HUES6 (cell line): ENCODE data around the gene SLC26A1.

Experiments
- H3K27ac ChIP-seq: 2 replicates; pipeline ENCODE4 v1.7.0; 2013; ENCODE audit warnings: low read depth, mild to moderate bottlenecking, low read length, inconsistent platforms
- H3K27me3 ChIP-seq: 2 replicates; pipeline ENCODE4 v1.6.1; 2013; ENCODE audit warnings: low read length; ENCODE audit not compliant: control insufficient read depth, insufficient read depth
- H3K36me3 ChIP-seq: 2 replicates; pipeline ENCODE4 v1.6.1; 2013; ENCODE audit warnings: low read length; ENCODE audit not compliant: control insufficient read depth, insufficient read depth
- H3K4me1 ChIP-seq: 2 replicates; pipeline ENCODE4 v1.6.1; 2013; ENCODE audit warnings: low read length; ENCODE audit not compliant: control insufficient read depth, insufficient read depth
- H3K4me3 ChIP-seq: 2 replicates; pipeline ENCODE4 v1.5.1; 2013; ENCODE audit warnings: low read depth, low read length
- H3K9ac ChIP-seq: one replicate; pipeline ENCODE4 v1.6.1; 2013; ENCODE audit warnings: mild to moderate bottlenecking, low read length
- H3K9me3 ChIP-seq: 2 replicates; pipeline ENCODE4 v1.6.1; 2013; ENCODE audit warnings: low read depth, low read length; ENCODE audit not compliant: control insufficient read depth, insufficient read depth

The SLC26A1 gene

DNA sequence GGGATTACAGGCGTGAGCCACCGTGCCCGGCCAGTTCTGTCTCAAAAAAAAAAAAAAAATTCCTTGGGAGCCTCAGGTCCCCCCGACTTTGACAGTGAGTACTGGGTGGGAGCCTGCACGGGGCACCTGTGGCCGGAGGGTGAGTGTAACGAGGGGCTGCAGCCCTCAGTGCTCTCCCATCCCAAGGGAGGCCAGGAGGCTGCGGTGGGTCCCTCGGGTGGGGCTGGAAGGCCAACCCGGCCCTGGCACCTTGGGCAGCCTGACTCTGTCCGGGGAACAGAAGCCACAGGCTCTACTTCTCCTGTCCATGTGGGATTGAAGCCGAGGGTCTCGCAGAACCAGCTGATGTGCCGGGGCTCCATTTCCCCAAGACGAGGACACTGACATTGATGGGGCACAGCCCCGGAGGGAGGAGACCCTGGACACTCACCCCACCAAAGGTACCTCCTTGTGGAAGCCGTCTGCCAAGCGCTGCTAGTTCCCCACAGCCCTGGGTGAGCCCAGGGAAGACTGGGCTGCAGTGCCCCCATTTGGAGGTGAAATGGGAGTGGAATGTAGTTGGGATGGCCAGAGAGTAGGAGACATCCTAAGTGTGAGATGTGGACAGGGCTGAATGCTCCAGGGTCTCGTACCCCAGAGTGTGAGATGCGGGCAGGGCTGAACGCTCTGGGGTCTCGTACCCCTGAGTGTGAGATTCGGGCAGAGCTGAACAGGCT lies 2.3 kb upstream of the SLC26A1 start:
- H3K27me3 ChIP-seq = peaks cover 53% of the 10 kb centered on the region
- no peak overlapping the region for H3K27ac ChIP-seq
- no peaks in the 10 kb centered on the region for H3K36me3 ChIP-seq
- no peak overlapping the region for H3K9ac ChIP-seq
- H3K9me3 ChIP-seq = no peaks in the 10 kb centered on the region
- H3K4me3 ChIP-seq = no peak overlapping the region
- H3K4me1 ChIP-seq = peaks cover 8% of the 10 kb centered on the region

GRCh38 chr4:992297-993110 lies 700 bp downstream of the SLC26A1 start:
- H3K27ac ChIP-seq = no peak overlapping the region
- peaks cover 3% of the 10 kb centered on the region; the same call in 1 of the 2 replicates for H3K4me1 ChIP-seq
- no peaks in the 10 kb centered on the region for H3K36me3 ChIP-seq
- no peak overlapping the region for H3K4me3 ChIP-seq
- H3K27me3 ChIP-seq = peaks cover 36% of the 10 kb centered on the region
- H3K9me3 ChIP-seq = no peaks in the 10 kb centered on the region
- H3K9ac ChIP-seq = no peak overlapping the region

GRCh38 chr4:991451-992296 lies 1.5 kb downstream of the SLC26A1 start:
- Histone ChIP-seq H3K4me3 (no peak overlapping the region), H3K4me1 (peaks cover 3% of the 10 kb centered on the region; the same call in 1 of the 2 replicates), H3K9ac (no peak overlapping the region), H3K27me3 (peaks cover 34% of the 10 kb centered on the region), H3K9me3 (no peaks in the 10 kb centered on the region), H3K27ac (no peak overlapping the region), H3K36me3 (no peaks in the 10 kb centered on the region)

DNA sequence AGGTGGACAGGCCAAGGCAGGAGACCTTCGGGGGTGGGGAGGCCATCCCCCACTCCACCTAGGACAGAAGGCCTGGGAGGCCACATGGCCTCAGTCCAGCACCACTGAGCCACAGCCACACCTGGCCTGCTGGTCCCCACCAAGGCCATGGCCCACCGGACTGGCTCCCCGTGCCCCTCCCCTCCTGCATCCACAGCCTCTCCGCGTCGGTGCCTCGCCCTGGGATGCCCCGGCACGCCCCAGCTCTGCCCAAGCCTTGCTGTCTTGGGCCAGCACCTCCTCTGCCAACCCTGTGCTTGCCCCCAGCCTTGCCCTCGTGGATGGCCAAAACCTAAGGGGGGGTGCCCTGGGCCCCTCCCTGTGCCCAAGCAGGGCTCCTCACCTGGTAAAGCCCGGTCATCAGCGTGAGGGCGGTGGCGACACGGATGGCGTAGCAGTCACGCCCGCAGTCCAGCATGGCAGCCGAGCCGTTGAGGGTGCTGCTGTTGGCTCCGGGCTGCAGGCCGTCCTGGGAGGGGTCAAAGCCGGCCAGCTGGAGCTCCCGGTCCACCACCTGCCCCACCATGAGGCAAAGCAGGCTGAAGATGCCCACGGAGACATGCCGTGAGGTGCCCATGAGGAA lies 2.3 kb downstream of the SLC26A1 start:
- Histone ChIP-seq H3K4me3 (no peak overlapping the region), H3K27ac (no peak overlapping the region)

DNA sequence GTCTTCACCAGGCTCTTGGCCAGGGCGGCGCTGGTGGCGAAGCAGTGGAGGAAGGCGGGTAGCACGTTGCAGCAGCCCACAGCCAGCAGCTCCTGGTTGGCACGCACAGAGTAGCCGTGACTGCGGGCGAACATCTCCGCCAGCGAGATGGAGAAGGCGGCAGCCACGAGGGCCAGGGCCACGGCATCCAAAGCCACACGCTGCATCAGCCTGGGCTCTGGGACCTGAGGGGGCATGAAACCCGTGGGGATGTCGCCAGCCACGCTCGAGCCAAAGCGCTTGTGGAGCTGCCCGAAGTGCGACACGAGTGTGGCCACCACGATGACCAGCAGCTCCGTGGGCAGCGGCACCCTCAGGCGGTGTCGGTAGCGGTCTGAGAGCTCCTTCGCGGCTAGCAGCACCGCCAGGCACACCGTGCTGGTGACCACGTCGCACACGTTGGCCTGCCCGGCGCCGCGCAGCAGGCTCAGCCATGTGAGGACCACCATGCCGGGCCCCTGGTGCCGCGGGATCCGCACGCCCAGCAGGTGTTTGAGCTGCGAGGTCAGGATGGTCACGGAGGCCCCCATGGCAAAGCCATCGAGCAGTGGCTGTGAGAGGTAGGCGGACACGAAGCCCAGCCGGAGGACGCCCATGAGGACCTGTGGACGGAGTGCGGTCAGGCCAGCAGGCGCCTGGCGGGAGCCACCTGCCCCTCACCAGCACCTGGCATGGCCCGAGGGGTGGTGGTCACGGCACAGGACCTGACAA lies 3.3 kb downstream of the SLC26A1 start:
- Histone ChIP-seq H3K9ac (no peak overlapping the region), H3K4me1 (peaks cover 12% of the 10 kb centered on the region; the same call in 1 of the 2 replicates), H3K4me3 (no peak overlapping the region), H3K27ac (no peak overlapping the region), H3K36me3 (no peaks in the 10 kb centered on the region), H3K9me3 (no peaks in the 10 kb centered on the region), H3K27me3 (peaks cover 36% of the 10 kb centered on the region)

More for the DNA sequence above, 2.3 kb downstream of the SLC26A1 start:
- H3K9me3 ChIP-seq = no peaks in the 10 kb centered on the region
- H3K27me3 ChIP-seq = peaks cover 34% of the 10 kb centered on the region
- H3K4me1 ChIP-seq = peaks cover 3% of the 10 kb centered on the region; the same call in 1 of the 2 replicates
- no peaks in the 10 kb centered on the region for H3K36me3 ChIP-seq
- H3K9ac ChIP-seq = no peak overlapping the region

GRCh38 chr4:988726-989721 lies 4.2 kb downstream of the SLC26A1 start:
- H3K4me1 ChIP-seq = peaks cover 14% of the 10 kb centered on the region; the same call in 1 of the 2 replicates
- no peak overlapping the region for H3K9ac ChIP-seq
- no peaks in the 10 kb centered on the region for H3K9me3 ChIP-seq
- peaks cover 42% of the 10 kb centered on the region for H3K27me3 ChIP-seq
- no peak overlapping the region for H3K4me3 ChIP-seq
- H3K36me3 ChIP-seq = no peaks in the 10 kb centered on the region
- no peak overlapping the region for H3K27ac ChIP-seq

- Histone ChIP-seq H3K27ac (no peak overlapping the region), H3K9ac (no peak overlapping the region), H3K4me1 (peaks cover 11% of the 10 kb centered on the region; the same call in 1 of the 2 replicates), H3K4me3 (peak overlapping the region; percentile 65), H3K36me3 (no peaks in the 10 kb centered on the region), H3K27me3 (peaks cover 40% of the 10 kb centered on the region), H3K9me3 (no peaks in the 10 kb centered on the region)
These were observed 5.3 kb downstream of the SLC26A1 start for GRCh38 chr4:987624-988513.

DNA sequence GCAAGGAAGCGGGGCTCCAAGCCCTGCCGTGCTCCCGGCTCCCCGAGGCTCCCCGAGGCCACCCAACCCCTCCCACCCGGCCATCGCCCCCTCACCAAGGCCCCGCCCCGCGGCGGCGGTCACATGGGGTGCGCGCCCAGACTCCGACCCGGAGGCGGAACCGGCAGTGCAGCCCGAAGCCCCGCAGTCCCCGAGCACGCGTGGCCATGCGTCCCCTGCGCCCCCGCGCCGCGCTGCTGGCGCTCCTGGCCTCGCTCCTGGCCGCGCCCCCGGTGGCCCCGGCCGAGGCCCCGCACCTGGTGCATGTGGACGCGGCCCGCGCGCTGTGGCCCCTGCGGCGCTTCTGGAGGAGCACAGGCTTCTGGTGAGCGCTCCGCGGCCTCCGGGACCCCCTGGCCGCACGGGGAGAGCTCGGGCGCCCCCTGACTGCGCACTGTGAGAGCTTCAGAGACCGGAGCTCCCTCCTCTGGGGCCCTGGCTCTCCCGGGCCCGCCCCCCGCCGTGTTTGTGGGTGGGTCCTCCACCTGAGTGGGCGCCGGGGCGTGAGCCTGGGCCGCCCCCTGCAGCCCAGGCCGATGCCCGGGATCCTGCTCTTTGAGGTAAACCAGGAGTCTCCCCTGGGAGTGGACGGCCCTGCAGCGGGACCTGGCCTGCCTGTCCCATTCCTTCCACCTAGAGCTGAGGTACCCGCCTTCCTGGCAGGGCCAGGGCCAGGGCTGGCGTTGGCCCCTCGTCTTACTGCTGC lies 6.2 kb downstream of the SLC26A1 start, which contains the start of gene IDUA:
IDUA (plus strand) TSS at position 166 of the 745 bp plus-strand sequence; CDS start at position 207, 41 bp downstream.
- Histone ChIP-seq H3K4me3 (peak within 1 kb of the TSS; percentile 65), H3K36me3 (no peaks in the 10 kb centered on the region), H3K27ac (no peak within 1 kb of the TSS), H3K9ac (no peak within 1 kb of the TSS), H3K27me3 (peaks cover 40% of the 10 kb centered on the region), H3K9me3 (no peaks in the 10 kb centered on the region), H3K4me1 (peaks cover 11% of the 10 kb centered on the region; the same call in 1 of the 2 replicates)
